SHP77 (cell line): ENCODE measurements around the gene TNC.
A peak's percentile ranks its signal among the peaks of the same experiment; 100 is the strongest.
"Not testable (repeated sequence)": the region's sequence is repeated elsewhere in the genome, so short reads cannot be mapped to it uniquely, and the experiment has no call there.

Source experiments
- DNase-seq, 2 experiments: peaks; one replicate each; lab custom pipeline; 2025; lab: John Stamatoyannopoulos, UW

TNC gene

GRCh38 chr9:115134941-115135340 is 17.0 kb upstream of the TNC start:
- no peak for DNase-seq

GRCh38 chr9:115133649-115134048 is 15.7 kb upstream of the TNC start:
- no peak for DNase-seq

GRCh38 chr9:115132648-115133047 is 14.7 kb upstream of the TNC start:
- DNase-seq: no peak

DNA sequence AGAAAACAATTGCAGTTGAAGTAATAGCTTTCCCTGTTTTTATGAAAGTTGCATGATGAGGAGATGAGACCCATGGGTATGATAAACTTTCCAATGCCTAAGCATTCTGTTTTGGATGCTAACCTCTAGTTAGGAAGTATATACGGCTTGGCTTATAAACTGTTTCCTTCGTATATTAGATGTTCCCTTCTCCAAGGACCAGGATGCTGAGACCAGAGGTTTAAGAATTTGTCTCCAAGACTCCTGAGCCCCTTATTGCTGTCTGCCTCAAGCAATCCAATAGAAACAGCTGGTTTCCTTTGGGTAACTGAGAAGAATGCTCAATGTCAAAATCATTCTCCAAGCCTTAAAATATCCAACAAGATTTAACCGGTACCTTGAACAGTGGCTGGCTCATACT is 12.2 kb upstream of the TNC start:
- no peak for DNase-seq

GRCh38 chr9:115128726-115129125 is 10.8 kb upstream of the TNC start:
- not testable (repeated sequence) for DNase-seq

GRCh38 chr9:115127191-115127817 is 9.3 kb upstream of the TNC start:
- DNase-seq: no peak

DNA sequence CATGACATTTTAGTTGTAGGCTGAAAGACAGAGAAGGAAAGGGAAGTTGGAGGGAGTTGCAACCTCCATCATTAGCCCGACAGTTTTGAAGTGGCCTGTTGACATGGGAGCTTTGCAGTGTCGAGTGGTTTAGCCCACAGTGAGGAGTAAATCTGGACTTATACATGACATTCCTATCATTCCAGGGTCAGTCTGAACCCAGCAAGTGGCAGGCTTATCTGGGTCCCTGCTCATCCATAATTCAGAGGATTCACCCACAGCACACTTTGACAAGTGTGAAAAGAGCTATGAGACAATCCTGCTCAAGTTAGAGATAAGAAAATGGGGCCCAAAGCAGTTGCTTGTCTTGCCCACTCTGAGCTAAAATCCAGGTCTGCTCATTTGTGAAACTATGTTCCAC is 8.4 kb upstream of the TNC start:
- DNase-seq: no peak

- no peak for DNase-seq
Observed at GRCh38 chr9:115122937-115123336, 5.0 kb upstream of the TNC start.

GRCh38 chr9:115121181-115121580 is 3.2 kb upstream of the TNC start:
- DNase-seq: no peak

DNA sequence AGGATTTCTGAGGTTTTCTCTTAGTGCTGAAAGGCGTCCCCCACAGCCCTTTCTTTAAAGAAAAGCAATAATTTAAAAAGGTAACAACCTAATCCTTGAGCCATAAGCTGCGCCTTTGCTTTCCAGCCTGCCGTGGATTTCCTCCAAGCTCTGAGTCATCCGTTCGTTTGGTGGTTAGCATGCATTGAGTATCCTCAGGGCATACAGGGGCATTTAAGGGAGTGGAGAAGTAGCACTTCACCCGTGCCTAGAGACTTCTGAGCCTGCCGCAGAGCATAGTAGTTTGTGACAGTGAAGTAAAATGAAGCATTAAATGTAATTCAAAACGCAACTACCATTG is 892 bp upstream of the TNC start:
- DNase-seq: peak; percentile 57 to 71

GRCh38 chr9:115116421-115117284 is 1.3 kb downstream of the TNC start:
- DNase-seq: no peak

- no peak for DNase-seq
Observed at GRCh38 chr9:115115924-115116323, 2.0 kb downstream of the TNC start.

- DNase-seq: no peak
Observed at GRCh38 chr9:115115117-115115880, 2.7 kb downstream of the TNC start.

DNA sequence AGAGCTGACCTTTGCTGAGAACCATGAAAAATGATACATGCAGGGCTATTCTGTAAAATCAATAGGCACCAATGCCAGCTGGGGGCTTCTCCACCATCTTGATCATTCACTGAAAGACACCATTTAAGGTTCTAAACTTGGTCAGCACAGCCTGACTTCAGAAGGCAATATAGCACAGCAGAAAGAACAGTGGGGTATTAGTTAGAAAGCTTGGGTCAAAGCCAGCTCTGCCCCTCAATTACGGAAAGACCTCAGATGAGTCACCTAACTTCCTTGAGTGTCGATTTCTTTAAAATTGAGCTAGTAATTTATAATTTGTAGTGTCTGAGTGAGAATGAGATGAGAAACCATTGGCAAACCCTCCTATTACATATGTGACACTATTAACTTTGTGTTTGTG is 3.4 kb downstream of the TNC start:
- no peak for DNase-seq

GRCh38 chr9:115114084-115114483 is 3.9 kb downstream of the TNC start:
- no peak for DNase-seq

- no peak for DNase-seq
Observed at GRCh38 chr9:115111874-115112273, 6.1 kb downstream of the TNC start.

GRCh38 chr9:115109486-115109885 is 8.5 kb downstream of the TNC start:
- DNase-seq: no peak

DNA sequence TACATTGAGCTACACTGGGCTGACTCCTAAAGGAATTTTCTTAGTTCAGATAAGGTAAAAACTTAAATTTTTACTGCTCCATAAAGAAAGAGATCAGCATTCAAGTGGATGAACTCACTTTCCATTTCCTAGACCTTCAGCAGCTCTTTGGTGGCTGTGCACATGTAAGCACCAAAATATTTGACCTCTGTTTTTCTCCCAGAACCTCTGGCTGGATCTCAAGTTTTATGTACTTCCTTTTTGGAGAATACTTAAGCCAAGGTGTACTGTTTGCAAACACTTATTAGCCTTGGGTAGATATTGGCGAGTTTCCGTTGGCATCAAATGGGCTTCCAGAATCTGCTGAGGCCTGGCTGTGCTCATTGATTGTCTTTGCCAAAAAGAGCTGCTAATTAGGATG is 10.3 kb downstream of the TNC start:
- DNase-seq: no peak

GRCh38 chr9:115106642-115107041 is 11.3 kb downstream of the TNC start:
- no peak for DNase-seq

GRCh38 chr9:115106001-115106400 is 12.0 kb downstream of the TNC start:
- DNase-seq: no peak

DNA sequence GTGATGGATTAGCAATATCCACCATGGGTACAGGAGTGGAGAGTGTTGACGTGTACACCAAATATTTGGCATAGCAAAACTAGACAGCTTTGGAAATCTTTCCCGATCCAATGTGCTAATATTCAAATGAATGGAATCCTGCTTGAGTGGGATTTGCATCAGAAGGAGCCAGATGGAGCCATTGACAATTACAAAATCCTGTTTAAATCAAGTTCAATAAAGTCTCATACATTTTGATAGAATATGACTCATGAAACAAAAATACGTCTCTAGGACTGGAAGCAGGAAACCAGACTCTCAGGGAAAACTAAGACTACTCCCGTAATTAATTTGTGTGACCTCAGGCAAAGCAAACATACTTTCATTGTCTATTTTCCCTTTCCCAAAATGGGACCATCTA is 13.0 kb downstream of the TNC start:
- DNase-seq: no peak

GRCh38 chr9:115103746-115104477 is 14.0 kb downstream of the TNC start:
- no peak for DNase-seq
